Pons (tissue), 1 donor: Measurements from ENCODE around the gene ATIC.

ENCODE experiments used
- DNase-seq: peaks from one replicate; pipeline ENCODE4 v3.0.0-alpha.2; 2016; ENCODE audit warnings: low spot score

ATIC gene

DNA sequence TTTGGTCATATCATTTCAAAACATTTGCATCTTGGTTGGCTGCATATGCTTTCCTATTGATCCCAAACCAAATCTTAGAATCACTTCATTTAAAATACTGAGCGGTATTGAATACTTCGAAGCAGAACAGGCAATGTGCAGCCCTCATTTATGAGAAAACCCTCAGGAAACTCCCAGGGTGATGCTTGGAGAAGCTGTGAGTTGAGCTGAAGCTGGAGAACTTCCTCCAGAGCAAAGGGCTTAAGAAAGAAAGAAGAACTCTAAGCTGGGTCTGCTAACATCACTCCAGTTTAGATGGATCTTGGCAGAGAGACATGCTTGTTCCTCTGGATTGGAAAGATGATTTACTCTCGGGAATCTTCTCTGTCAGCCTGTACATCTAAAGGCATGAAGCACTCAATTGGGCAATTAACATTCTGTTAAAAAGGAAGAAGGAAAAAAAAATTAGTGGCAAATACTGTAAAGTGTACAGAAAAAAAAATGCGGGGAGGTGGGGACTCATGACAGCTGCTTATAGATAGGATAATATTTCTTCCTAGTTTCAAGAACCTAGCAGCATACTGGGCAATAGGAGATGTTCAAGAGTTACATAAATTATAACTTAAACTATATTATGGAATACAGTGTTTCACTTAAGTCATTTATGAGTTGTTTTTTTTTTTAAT is 49.5 kb downstream of the ATIC start:
- no peak for DNase-seq

DNA sequence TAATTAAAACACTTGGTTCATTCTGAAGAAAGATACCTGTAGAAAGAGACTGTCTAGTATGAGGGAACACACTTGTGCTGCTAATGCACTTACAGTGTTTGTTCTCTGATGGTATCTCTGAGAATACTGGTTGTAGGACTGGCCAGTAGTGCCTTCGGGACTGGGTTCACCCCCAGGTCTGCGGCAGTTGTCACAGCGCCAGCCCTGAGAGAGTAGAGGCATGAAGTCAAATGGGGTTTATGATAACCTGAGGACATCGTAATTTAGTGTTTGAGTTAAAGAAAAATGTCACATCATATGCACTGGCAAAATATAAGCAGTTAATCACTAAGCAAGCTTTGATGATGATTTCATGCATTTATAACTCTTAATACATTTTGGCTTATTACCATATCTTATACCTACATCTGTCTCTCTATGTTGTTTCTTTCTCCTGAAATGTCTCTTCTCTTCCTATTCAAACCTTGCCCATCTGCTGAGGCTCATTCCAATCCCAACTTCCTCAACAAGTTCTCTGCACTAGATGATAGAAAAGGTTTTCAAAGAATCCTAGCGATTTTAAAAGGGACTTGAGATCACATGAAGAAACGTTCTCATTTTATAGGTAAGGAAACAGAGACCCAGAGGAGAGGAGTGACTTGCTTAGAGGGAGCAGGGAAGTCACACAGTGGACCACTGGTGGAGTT is 50.2 kb downstream of the ATIC start:
- DNase-seq: no peak

DNA sequence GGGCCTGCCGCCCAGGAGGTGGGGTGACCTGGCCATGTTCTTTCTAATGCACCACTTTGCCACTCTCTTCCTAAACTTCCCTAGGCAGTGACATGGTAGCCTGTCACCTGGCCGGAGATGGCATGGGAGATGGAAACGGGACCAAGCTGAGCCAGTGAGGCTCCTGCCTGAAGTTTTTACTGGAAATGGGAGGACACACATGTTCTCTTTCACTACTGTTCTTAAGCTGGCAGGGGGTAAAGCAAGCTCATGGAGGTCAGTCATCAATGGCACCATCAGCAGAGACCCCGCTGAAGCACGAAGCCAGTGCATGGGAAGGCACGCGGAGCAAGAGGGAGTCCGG is 50.7 kb downstream of the ATIC start:
- no peak for DNase-seq

GRCh38 chr2:215363039-215363438 is 51.2 kb downstream of the ATIC start:
- DNase-seq: no peak

- DNase-seq: no peak
Measured at GRCh38 chr2:215363461-215364156, 51.8 kb downstream of the ATIC start.

DNA sequence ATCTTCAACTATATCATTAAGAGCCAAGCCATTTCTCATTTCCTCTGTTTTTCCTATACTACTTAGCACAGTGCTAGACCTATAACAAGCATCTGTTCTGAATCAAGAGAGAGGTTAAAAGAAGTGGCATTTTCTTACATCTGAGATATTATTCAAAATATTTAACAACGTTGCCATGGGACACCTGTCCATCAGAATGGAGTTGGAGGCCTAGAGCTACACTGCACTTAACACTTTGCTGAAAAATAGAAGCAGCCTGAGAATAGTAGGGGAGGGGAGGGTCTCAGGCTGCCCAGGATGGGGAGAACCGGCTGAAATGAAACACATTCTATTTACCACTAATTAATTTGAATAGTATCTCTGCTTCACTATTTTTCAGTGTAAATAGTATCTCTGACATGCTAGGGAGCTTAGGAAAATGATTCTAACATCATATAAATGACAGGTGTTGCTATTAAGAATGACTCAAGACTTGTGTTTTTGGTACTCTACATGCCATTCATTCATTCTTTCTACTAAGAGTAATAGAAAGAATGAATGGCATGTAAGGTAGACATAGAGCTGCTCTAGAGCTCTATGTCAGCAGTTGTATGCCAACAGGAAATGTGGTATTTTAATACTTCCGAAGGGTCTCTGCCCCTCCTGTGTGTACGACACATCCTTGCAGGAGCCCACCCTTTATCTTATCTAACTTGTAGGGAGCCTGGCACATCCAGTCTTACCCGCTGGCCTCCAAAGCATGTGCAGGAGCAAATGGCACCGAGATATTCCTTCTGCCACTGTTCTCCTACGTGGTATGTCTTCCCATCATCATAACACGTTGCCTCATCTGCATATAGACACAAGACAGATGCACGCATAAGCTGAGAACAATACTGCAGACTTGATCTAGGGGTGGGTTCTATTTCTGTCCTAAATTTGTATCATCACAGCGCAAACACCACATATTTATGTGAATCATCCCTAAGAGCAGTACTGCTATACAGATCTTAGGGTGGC is 52.6 kb downstream of the ATIC start:
- DNase-seq: no peak

GRCh38 chr2:215365184-215365658 is 53.4 kb downstream of the ATIC start:
- no peak for DNase-seq

GRCh38 chr2:215366440-215367032 is 54.7 kb downstream of the ATIC start:
- no peak for DNase-seq

DNA sequence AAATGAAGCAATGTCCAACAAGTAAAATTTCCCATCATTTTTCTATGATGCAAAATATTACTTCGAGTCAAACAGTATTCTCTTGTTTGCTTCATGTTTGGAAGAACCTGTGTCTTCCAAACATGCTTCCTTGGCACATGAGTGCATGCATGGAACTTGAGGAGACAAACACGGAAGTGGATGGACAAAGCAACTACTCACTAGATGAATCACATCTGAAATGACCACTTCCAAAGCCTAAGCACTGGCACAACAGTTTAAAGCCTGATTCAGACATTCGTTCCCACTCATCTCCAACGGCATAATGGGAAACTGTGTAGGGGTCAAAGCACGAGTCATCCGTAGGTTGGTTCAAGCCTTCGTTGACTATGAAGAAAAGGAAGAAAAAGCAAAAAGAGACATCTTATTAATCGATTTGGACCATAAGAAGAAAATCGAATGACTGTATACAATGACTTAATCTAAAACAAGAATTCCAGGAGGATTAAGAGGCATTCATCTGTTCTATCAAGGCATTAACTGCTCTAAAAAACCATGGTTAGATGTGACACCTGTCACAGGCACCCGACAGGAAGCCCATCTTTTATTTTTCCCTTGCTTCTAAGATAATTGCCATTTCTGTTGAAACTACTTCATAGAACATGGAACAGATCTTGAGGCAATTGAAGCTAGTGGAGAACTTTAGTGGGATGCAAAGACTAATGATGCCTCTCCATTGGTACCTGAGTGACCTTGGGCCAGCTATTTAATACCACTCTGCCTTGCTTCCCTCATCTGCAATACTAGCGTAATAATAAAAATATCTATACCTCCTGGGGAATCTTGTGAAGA is 56.0 kb downstream of the ATIC start:
- no peak for DNase-seq

DNA sequence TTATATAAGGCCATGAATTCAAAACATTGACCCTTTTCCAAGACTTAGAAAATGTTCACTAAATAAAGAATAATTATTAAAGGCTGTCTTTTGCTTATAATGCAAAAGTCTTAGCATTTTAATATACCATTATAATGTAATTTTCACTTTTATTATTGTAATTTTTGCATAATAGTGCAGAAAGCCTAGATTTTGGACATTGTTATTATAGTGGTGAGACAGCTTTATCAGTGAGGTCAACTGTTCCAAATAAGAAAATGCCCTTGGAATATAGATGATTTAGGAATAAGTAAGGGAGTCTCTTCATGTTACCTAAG is 56.6 kb downstream of the ATIC start:
- DNase-seq: no peak

- DNase-seq: no peak
Measured at GRCh38 chr2:215369181-215369760, 57.4 kb downstream of the ATIC start.

- DNase-seq: no peak
Measured at GRCh38 chr2:215370112-215370965, 58.5 kb downstream of the ATIC start.

DNA sequence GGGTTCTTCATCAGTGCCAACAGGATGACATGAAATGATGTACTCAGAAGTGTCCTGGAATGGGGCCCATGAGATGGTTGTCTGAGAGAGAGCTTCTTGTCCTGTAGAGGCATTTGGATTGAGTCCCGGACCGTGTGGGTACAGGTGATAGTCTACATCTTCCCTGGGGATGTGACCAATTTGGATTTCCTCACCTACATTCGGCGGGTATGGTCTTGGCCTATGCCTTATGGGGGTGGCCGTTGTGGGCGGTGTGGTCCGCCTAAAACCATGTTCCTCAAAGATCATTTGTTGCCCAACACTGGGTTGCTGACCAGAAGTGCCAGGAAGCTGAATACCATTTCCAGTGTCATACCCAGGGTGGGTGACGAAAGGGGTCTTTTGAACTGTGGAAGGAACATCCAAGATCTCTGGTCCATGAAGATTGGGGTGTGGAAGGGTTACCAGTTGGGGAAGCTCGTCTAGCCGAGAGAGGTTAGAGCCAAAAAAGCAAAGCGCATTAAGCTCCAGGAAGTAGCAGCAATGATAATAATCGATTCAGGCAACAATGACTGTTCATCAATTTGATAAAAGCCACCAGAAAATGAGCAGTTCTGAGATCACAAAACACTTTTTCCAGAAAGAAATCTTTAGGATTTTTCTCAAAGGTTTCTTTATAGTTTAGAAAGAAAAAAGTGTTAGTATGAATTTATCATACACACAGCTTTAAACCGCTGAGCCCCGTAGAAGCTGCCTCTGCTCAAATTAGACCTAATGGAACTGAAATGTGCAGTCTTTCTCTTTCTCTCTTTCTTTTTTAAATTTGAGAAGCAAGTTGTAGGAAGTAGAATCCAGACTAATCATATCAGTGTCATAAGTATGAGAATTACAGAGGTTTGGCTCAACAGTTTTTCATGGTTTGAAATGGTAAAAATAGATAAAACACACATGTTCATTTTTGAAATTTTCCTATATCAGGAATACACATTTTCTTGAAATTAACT is 60.3 kb downstream of the ATIC start:
- no peak for DNase-seq

GRCh38 chr2:215372968-215373649 is 61.2 kb downstream of the ATIC start:
- DNase-seq: no peak

DNA sequence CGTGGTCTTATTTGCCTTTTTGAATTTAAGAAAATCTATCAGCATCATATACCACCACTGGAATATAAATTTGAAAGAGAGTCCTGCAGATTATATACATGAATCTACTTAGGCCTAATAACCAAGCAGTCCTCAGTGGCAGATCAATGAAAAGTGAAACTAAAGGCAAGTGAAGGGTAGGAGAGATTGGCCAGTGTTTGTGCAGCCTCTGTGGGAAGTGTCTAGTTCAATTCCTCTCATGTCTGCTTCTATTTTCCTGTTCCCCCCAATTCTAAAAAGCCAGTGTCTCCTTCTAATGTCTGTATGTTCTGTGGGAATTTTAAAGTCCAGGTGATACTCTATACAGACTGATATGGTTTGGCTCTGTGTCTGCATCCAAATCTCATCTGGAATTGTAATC is 62.1 kb downstream of the ATIC start:
- no peak for DNase-seq

GRCh38 chr2:215374642-215375466 is 63.0 kb downstream of the ATIC start:
- no peak for DNase-seq

DNA sequence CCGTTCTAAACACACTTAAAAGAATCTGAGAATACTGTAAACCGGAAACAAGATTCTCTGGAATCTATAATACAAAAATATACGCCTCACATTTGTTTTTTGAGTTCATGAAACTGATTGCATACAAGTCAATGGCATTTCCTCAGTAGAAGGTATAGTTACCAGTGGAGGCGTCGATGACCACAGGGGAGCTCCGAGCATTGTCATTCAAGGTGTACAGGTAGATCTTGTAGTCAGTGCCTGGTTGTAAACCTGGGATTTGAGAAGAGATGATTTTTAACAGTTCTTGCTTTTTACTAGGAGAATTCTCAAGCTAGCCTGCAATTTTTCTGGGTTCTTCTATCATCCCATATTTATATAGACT is 63.6 kb downstream of the ATIC start:
- DNase-seq: no peak
